Measurements from ENCODE around the gene TMEM183A.

DNA sequence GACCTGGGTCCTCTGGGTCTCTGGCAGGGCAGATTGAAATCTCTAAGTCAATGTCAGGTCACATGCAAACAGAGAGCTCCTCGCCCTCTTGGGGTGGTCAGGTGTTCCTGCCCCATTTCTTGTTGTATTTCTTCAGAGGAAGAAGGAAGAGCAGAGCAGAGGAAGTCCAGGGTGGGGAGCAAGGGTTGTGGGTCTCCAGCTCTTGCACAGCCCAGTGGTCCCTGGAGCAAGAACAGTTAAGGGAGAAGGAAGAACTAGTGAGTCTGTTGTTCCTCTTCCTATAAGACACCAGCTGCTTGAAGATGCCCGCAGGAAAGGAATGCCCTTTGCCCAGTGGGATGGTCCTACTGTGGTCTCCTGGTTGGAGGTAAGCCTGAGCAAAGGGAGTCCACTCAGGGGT lies 52.3 kb downstream of the TMEM183A start:
- TF ChIP-seq, protein P1, sequence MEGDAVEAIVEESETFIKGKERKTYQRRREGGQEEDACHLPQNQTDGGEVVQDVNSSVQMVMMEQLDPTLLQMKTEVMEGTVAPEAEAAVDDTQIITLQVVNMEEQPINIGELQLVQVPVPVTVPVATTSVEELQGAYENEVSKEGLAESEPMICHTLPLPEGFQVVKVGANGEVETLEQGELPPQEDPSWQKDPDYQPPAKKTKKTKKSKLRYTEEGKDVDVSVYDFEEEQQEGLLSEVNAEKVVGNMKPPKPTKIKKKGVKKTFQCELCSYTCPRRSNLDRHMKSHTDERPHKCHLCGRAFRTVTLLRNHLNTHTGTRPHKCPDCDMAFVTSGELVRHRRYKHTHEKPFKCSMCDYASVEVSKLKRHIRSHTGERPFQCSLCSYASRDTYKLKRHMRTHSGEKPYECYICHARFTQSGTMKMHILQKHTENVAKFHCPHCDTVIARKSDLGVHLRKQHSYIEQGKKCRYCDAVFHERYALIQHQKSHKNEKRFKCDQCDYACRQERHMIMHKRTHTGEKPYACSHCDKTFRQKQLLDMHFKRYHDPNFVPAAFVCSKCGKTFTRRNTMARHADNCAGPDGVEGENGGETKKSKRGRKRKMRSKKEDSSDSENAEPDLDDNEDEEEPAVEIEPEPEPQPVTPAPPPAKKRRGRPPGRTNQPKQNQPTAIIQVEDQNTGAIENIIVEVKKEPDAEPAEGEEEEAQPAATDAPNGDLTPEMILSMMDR (IDR thresholded peaks at IDR 0.05), result no peak
- no peak for TF ChIP-seq POLR2A (IDR thresholded peaks at IDR 0.05)

All from sigmoid colon (tissue), 3 donors.